NT2/D1 (cell line): ENCODE results near the gene TRIP6.
A peak's percentile ranks its signal among the peaks of the same experiment; 100 is the strongest.

Experiments used
- DNase-seq: peaks from one replicate; pipeline ENCODE4 v3.0.0-alpha.2; 2011; ENCODE audit warnings: low read depth, low spot score
- H3K27me3 ChIP-seq: 2 replicates; pipeline ENCODE4 v1.6.0; 2011; ENCODE audit warnings: mild to moderate bottlenecking; ENCODE audit not compliant: insufficient read length, insufficient read depth
- H3K36me3 ChIP-seq: 2 replicates; pipeline ENCODE4 v1.6.1; 2011; ENCODE audit warnings: mild to moderate bottlenecking, low read length, mixed read lengths; ENCODE audit not compliant: insufficient read depth, insufficient read length
- H3K4me1 ChIP-seq: 2 replicates; pipeline ENCODE4 v1.5.1; 2011; ENCODE audit not compliant: insufficient read depth, insufficient read length
- H3K4me3 ChIP-seq: 2 replicates; pipeline ENCODE4 v1.5.1; 2011; ENCODE audit warnings: low read depth; ENCODE audit not compliant: insufficient read length
- H3K9ac ChIP-seq: 2 replicates; pipeline ENCODE4 v1.6.0; 2011; ENCODE audit warnings: low read depth; ENCODE audit not compliant: insufficient read length
- H3K9me3 ChIP-seq: 2 replicates; pipeline ENCODE4 v1.5.1; 2011; ENCODE audit warnings: mild to moderate bottlenecking, low read length; ENCODE audit not compliant: insufficient read depth
- SUZ12 ChIP-seq: IDR thresholded peaks from 2 replicates; pipeline ENCODE4 v1.6.1; 2011; ENCODE audit not compliant: insufficient read length, insufficient read depth; ENCODE audit errors: extremely low read depth
- YY1 ChIP-seq: IDR thresholded peaks from 2 replicates; pipeline ENCODE4 v1.6.1; 2011; ENCODE audit not compliant: insufficient read length, insufficient read depth
- ZNF274 ChIP-seq: IDR thresholded peaks from 2 replicates; pipeline ENCODE4 v1.6.1; 2011; ENCODE audit warnings: mild to moderate bottlenecking, low read depth, low read length

Gene TRIP6

GRCh38 chr7:100890653-100891567 lies 23.7 kb downstream of the TRIP6 start:
- DNase-seq: no peak
- Histone ChIP-seq H3K9ac (peak overlapping the region; percentile 70), H3K4me3 (peak overlapping the region; percentile 60), H3K36me3 (peaks cover 46% of the 10 kb centered on the region), H3K27me3 (peaks cover under 1% of the 10 kb centered on the region), H3K9me3 (no peaks in the 10 kb centered on the region), H3K4me1 (peaks cover 14% of the 10 kb centered on the region)
- no peak for TF ChIP-seq SUZ12
- no peak for TF ChIP-seq YY1
- no peak for TF ChIP-seq ZNF274

- DNase-seq: no peak
- Histone ChIP-seq H3K27me3 (peaks cover 8% of the 10 kb centered on the region), H3K4me1 (peaks cover 15% of the 10 kb centered on the region), H3K9me3 (no peaks in the 10 kb centered on the region), H3K9ac (no peak overlapping the region), H3K4me3 (no peak overlapping the region), H3K36me3 (peaks cover 38% of the 10 kb centered on the region)
- TF ChIP-seq SUZ12 (no peak), YY1 (no peak), ZNF274 (no peak)
Measured at GRCh38 chr7:100891568-100892247, 24.5 kb downstream of the TRIP6 start.

GRCh38 chr7:100892364-100893317 lies 25.5 kb downstream of the TRIP6 start:
- Histone ChIP-seq H3K4me1 (peaks cover 8% of the 10 kb centered on the region), H3K36me3 (peaks cover 28% of the 10 kb centered on the region), H3K27me3 (peaks cover 9% of the 10 kb centered on the region), H3K9me3 (no peaks in the 10 kb centered on the region), H3K4me3 (no peak overlapping the region), H3K9ac (no peak overlapping the region)
- DNase-seq: no peak
- TF ChIP-seq YY1 (no peak), ZNF274 (no peak), SUZ12 (no peak)

- Histone ChIP-seq H3K36me3 (peaks cover 21% of the 10 kb centered on the region), H3K4me3 (no peak overlapping the region), H3K9me3 (no peaks in the 10 kb centered on the region), H3K4me1 (peaks cover 8% of the 10 kb centered on the region), H3K27me3 (peaks cover 9% of the 10 kb centered on the region), H3K9ac (no peak overlapping the region)
- no peak for DNase-seq
- TF ChIP-seq YY1 (no peak), SUZ12 (no peak), ZNF274 (no peak)
Measured at GRCh38 chr7:100893318-100893895, 26.2 kb downstream of the TRIP6 start.

GRCh38 chr7:100893910-100894721 lies 26.9 kb downstream of the TRIP6 start:
- Histone ChIP-seq H3K9me3 (no peaks in the 10 kb centered on the region), H3K4me3 (peak overlapping the region; percentile 55), H3K27me3 (peaks cover 9% of the 10 kb centered on the region), H3K9ac (peak overlapping the region; percentile 70), H3K36me3 (peaks cover 15% of the 10 kb centered on the region), H3K4me1 (peaks cover 8% of the 10 kb centered on the region)
- TF ChIP-seq SUZ12 (no peak), YY1 (no peak), ZNF274 (no peak)
- DNase-seq: no peak
